Measurements from ENCODE around the gene MAP4K2. TPM values are rescaled to one million over a fixed set of nuclear protein-coding genes. Genes with fewer than 3 reads are reported as not detected.

Gene MAP4K2
- total RNA-seq, 1 experiment from 2014 or later, result 24.7 TPM

- DNase-seq (ENCODE audit: low spot score), result peak; percentile 80
- in situ Hi-C loops (cut with HindIII; ENCODE audit: low sequenced_read_pairs), result loop anchor here (10.0 kb wide), 1 partner anchor 77 kb away; no protein-coding TSS in a partner anchor
Measured at GRCh38 chr11:64777449-64778222, 25.4 kb downstream of the MAP4K2 start.

GRCh38 chr11:64776875-64777274 is 26.1 kb downstream of the MAP4K2 start:
- in situ Hi-C loops (cut with HindIII; ENCODE audit: low sequenced_read_pairs), result loop anchor here (10.0 kb wide), 1 partner anchor 78 kb away; no protein-coding TSS in a partner anchor
- no peak for DNase-seq (ENCODE audit: low spot score)

GRCh38 chr11:64776425-64776824 is 26.6 kb downstream of the MAP4K2 start:
- in situ Hi-C loops (cut with HindIII; ENCODE audit: low sequenced_read_pairs), result loop anchor here (10.0 kb wide), 1 partner anchor 78 kb away; no protein-coding TSS in a partner anchor
- DNase-seq (ENCODE audit: low spot score), result no peak

- DNase-seq (ENCODE audit: low spot score), result no peak
- in situ Hi-C loops (cut with HindIII; ENCODE audit: low sequenced_read_pairs), result loop anchor here (10.0 kb wide), 1 partner anchor 81 kb away; no protein-coding TSS in a partner anchor
Measured at GRCh38 chr11:64774144-64774543, 28.9 kb downstream of the MAP4K2 start.

- in situ Hi-C loops (cut with HindIII; ENCODE audit: low sequenced_read_pairs), result loop anchor here (10.0 kb wide), 1 partner anchor 82 kb away; no protein-coding TSS in a partner anchor
Measured at GRCh38 chr11:64772303-64773018, 30.6 kb downstream of the MAP4K2 start.

GRCh38 chr11:64771861-64772260 is 31.2 kb downstream of the MAP4K2 start:
- no peak for DNase-seq (ENCODE audit: low spot score)
- in situ Hi-C loops (cut with HindIII; ENCODE audit: low sequenced_read_pairs), result loop anchor here (10.0 kb wide), 1 partner anchor 83 kb away; no protein-coding TSS in a partner anchor

More at GRCh38 chr11:64772303-64773018, 30.6 kb downstream of the MAP4K2 start:
- no peak for DNase-seq (ENCODE audit: low spot score)

GRCh38 chr11:64770120-64770519 is 32.9 kb downstream of the MAP4K2 start:
- DNase-seq (ENCODE audit: low spot score), result no peak
- in situ Hi-C loops (cut with HindIII; ENCODE audit: low sequenced_read_pairs), result loop anchor here (10.0 kb wide), 1 partner anchor 85 kb away; no protein-coding TSS in a partner anchor

- no peak for DNase-seq (ENCODE audit: low spot score)
- in situ Hi-C loops (cut with HindIII; ENCODE audit: low sequenced_read_pairs), result no loop called here
Measured at GRCh38 chr11:64769283-64769682, 33.7 kb downstream of the MAP4K2 start.

- in situ Hi-C loops (cut with HindIII; ENCODE audit: low sequenced_read_pairs), result no loop called here
- no peak for DNase-seq (ENCODE audit: low spot score)
Measured at GRCh38 chr11:64768300-64768694, 34.7 kb downstream of the MAP4K2 start.

- peak; percentile 57 for DNase-seq (ENCODE audit: low spot score)
- in situ Hi-C loops (cut with HindIII; ENCODE audit: low sequenced_read_pairs), result no loop called here
Measured at GRCh38 chr11:64767344-64768299, 35.4 kb downstream of the MAP4K2 start.

- in situ Hi-C loops (cut with HindIII; ENCODE audit: low sequenced_read_pairs), result no loop called here
- no peak for DNase-seq (ENCODE audit: low spot score)
Measured at GRCh38 chr11:64766881-64767280, 36.1 kb downstream of the MAP4K2 start.

GRCh38 chr11:64765851-64766665 is 37.0 kb downstream of the MAP4K2 start:
- in situ Hi-C loops (cut with HindIII; ENCODE audit: low sequenced_read_pairs), result no loop called here
- DNase-seq (ENCODE audit: low spot score), result no peak

- DNase-seq (ENCODE audit: low spot score), result peak; percentile 55
- in situ Hi-C loops (cut with HindIII; ENCODE audit: low sequenced_read_pairs), result no loop called here
Measured at GRCh38 chr11:64765291-64765850, 37.6 kb downstream of the MAP4K2 start.

GRCh38 chr11:64764753-64765152 is 38.3 kb downstream of the MAP4K2 start:
- in situ Hi-C loops (cut with HindIII; ENCODE audit: low sequenced_read_pairs), result no loop called here
- no peak for DNase-seq (ENCODE audit: low spot score)

- in situ Hi-C loops (cut with HindIII; ENCODE audit: low sequenced_read_pairs), result no loop called here
- DNase-seq (ENCODE audit: low spot score), result no peak
Measured at GRCh38 chr11:64764040-64764611, 38.9 kb downstream of the MAP4K2 start.

- DNase-seq (ENCODE audit: low spot score), result no peak
Measured at GRCh38 chr11:64763526-64764039, 39.4 kb downstream of the MAP4K2 start.

More at GRCh38 chr11:64763526-64764039, 39.4 kb downstream of the MAP4K2 start:
- in situ Hi-C loops (cut with HindIII; ENCODE audit: low sequenced_read_pairs), result no loop called here
